Adipocyte (in vitro differentiated cells): Measurements from ENCODE around the gene RCC2.

Source experiments
- DNase-seq: peaks from one replicate; pipeline ENCODE4 v3.0.0-alpha.2; 2015; ENCODE audit warnings: low read depth
- H3K27me3 ChIP-seq: replicated peaks from 2 replicates; pipeline ENCODE4 v1.7.0; 2013; ENCODE audit warnings: mild to moderate bottlenecking, low read length, moderate library complexity; ENCODE audit not compliant: control insufficient read depth, insufficient read depth
- H3K36me3 ChIP-seq: 2 replicates; pipeline ENCODE4 v1.7.0; 2013; ENCODE audit warnings: low read length, mild to moderate bottlenecking, moderate library complexity; ENCODE audit not compliant: control insufficient read depth, insufficient read depth, severe bottlenecking
- H3K4me1 ChIP-seq: 2 replicates; pipeline ENCODE4 v1.7.0; 2013; ENCODE audit warnings: mild to moderate bottlenecking, low read length, moderate library complexity; ENCODE audit not compliant: control insufficient read depth, insufficient read depth
- H3K4me3 ChIP-seq: 2 replicates; pipeline ENCODE4 v1.7.0; 2013; ENCODE audit warnings: mild to moderate bottlenecking, low read length, moderate library complexity
- H3K9ac ChIP-seq: 2 replicates; pipeline ENCODE4 v1.7.0; 2013; ENCODE audit warnings: mild to moderate bottlenecking, low read length, moderate library complexity
- H3K9me3 ChIP-seq: 2 replicates; pipeline ENCODE4 v1.7.0; 2013; ENCODE audit warnings: mild to moderate bottlenecking, low read length, moderate library complexity; ENCODE audit not compliant: control insufficient read depth

Gene RCC2

GRCh38 chr1:17433261-17433660 is 6.2 kb downstream of the RCC2 start:
- no peak overlapping the region for H3K4me3 ChIP-seq
- H3K9ac ChIP-seq: no peak overlapping the region
- peaks cover 18% of the 10 kb centered on the region for H3K36me3 ChIP-seq
- DNase-seq: no peak
- peaks cover 20% of the 10 kb centered on the region for H3K4me1 ChIP-seq
- no peaks in the 10 kb centered on the region for H3K9me3 ChIP-seq
- H3K27me3 ChIP-seq: no peaks in the 10 kb centered on the region

- Histone ChIP-seq H3K9ac (no peak overlapping the region), H3K9me3 (no peaks in the 10 kb centered on the region), H3K4me1 (peaks cover 20% of the 10 kb centered on the region), H3K36me3 (peaks cover 27% of the 10 kb centered on the region), H3K27me3 (no peaks in the 10 kb centered on the region), H3K4me3 (no peak overlapping the region)
- DNase-seq: no peak
These were observed 7.1 kb downstream of the RCC2 start for GRCh38 chr1:17432412-17432811.

- Histone ChIP-seq H3K27me3 (no peaks in the 10 kb centered on the region), H3K4me3 (no peak overlapping the region), H3K9me3 (no peaks in the 10 kb centered on the region), H3K4me1 (peaks cover 8% of the 10 kb centered on the region), H3K36me3 (peaks cover 58% of the 10 kb centered on the region), H3K9ac (no peak overlapping the region)
- no peak for DNase-seq
These were observed 10.3 kb downstream of the RCC2 start for GRCh38 chr1:17429183-17429582.

- peaks cover 15% of the 10 kb centered on the region for H3K4me1 ChIP-seq
- no peaks in the 10 kb centered on the region for H3K9me3 ChIP-seq
- H3K27me3 ChIP-seq: no peaks in the 10 kb centered on the region
- H3K9ac ChIP-seq: no peak overlapping the region
- H3K4me3 ChIP-seq: no peak overlapping the region
- peaks cover 69% of the 10 kb centered on the region for H3K36me3 ChIP-seq
- no peak for DNase-seq
These were observed 11.5 kb downstream of the RCC2 start for GRCh38 chr1:17427696-17428660.

- H3K9ac ChIP-seq: no peak overlapping the region
- no peaks in the 10 kb centered on the region for H3K9me3 ChIP-seq
- no peak for DNase-seq
- no peak overlapping the region for H3K4me3 ChIP-seq
- H3K27me3 ChIP-seq: no peaks in the 10 kb centered on the region
- peaks cover 15% of the 10 kb centered on the region for H3K4me1 ChIP-seq
- H3K36me3 ChIP-seq: peaks cover 81% of the 10 kb centered on the region
These were observed 13.5 kb downstream of the RCC2 start for GRCh38 chr1:17425806-17426600.

- peaks cover 94% of the 10 kb centered on the region for H3K36me3 ChIP-seq
- no peak for DNase-seq
These were observed 15.7 kb downstream of the RCC2 start for GRCh38 chr1:17423781-17424245.

GRCh38 chr1:17422461-17422860 is 17.0 kb downstream of the RCC2 start:
- no peak for DNase-seq
- Histone ChIP-seq H3K4me3 (no peak overlapping the region), H3K27me3 (no peaks in the 10 kb centered on the region), H3K9me3 (no peaks in the 10 kb centered on the region), H3K36me3 (peaks cover 92% of the 10 kb centered on the region), H3K9ac (no peak overlapping the region), H3K4me1 (peaks cover 15% of the 10 kb centered on the region)

More at GRCh38 chr1:17423781-17424245, 15.7 kb downstream of the RCC2 start:
- no peaks in the 10 kb centered on the region for H3K27me3 ChIP-seq
- no peak overlapping the region for H3K4me3 ChIP-seq
- H3K4me1 ChIP-seq: peaks cover 15% of the 10 kb centered on the region
- H3K9me3 ChIP-seq: no peaks in the 10 kb centered on the region
- no peak overlapping the region for H3K9ac ChIP-seq

- Histone ChIP-seq H3K4me1 (peaks cover 15% of the 10 kb centered on the region), H3K4me3 (no peak overlapping the region), H3K36me3 (peaks cover 90% of the 10 kb centered on the region), H3K9me3 (no peaks in the 10 kb centered on the region), H3K27me3 (no peaks in the 10 kb centered on the region), H3K9ac (no peak overlapping the region)
- DNase-seq: no peak
These were observed 19.0 kb downstream of the RCC2 start for GRCh38 chr1:17420391-17420918.

GRCh38 chr1:17419626-17420328 is 19.7 kb downstream of the RCC2 start:
- Histone ChIP-seq H3K36me3 (peaks cover 90% of the 10 kb centered on the region), H3K9ac (no peak overlapping the region), H3K4me1 (peaks cover 12% of the 10 kb centered on the region), H3K9me3 (no peaks in the 10 kb centered on the region), H3K4me3 (no peak overlapping the region), H3K27me3 (no peaks in the 10 kb centered on the region)
- peak; percentile 77 for DNase-seq

GRCh38 chr1:17416389-17416788 is 23.1 kb downstream of the RCC2 start:
- H3K36me3 ChIP-seq: peaks cover 91% of the 10 kb centered on the region
- H3K9me3 ChIP-seq: no peaks in the 10 kb centered on the region
- no peaks in the 10 kb centered on the region for H3K4me1 ChIP-seq

More at GRCh38 chr1:17416389-17416788, 23.1 kb downstream of the RCC2 start:
- no peak overlapping the region for H3K4me3 ChIP-seq
- no peak overlapping the region for H3K9ac ChIP-seq
- no peaks in the 10 kb centered on the region for H3K27me3 ChIP-seq
- no peak for DNase-seq
